Brain microvascular endothelial cell (primary cell): ENCODE measurements around the gene GAREM2.

Experiments
- DNase-seq: peaks from one replicate; pipeline ENCODE4 v3.0.0-alpha.2; 2020
- H3K27ac ChIP-seq: fragments of 250-450 bp; sonication (Bioruptor Pico); 2 replicates; pipeline ENCODE4 v1.5.1; 2020; ENCODE audit warnings: mild to moderate bottlenecking, moderate library complexity
- H3K27me3 ChIP-seq: fragments of 250-450 bp; sonication (Bioruptor Pico); replicated peaks from 2 replicates; pipeline ENCODE4 v1.5.1; 2020; ENCODE audit warnings: mild to moderate bottlenecking
- H3K36me3 ChIP-seq: fragments of 250-450 bp; sonication (Bioruptor Pico); replicated peaks from 2 replicates; pipeline ENCODE4 v1.5.1; 2020; ENCODE audit warnings: mild to moderate bottlenecking
- H3K4me3 ChIP-seq: 2 replicates; pipeline ENCODE4 v1.5.1; 2011; ENCODE audit warnings: low read depth, mild to moderate bottlenecking, control low read depth, low read length, moderate library complexity
- in situ Hi-C: cut with HindIII; loops from 2 replicates; pipeline ENCODE4 v1.10.0; 2017; ENCODE audit warnings: low sequenced_read_pairs, low pct_ligation_motif_present
- TF ChIP-seq, protein P1 (sequence below): IDR thresholded peaks from 2 replicates; pipeline ENCODE4 v1.5.1; 2011; ENCODE audit warnings: low read depth, mild to moderate bottlenecking, moderate library complexity, low read length, control low read depth, inconsistent platforms; ENCODE audit errors: missing control alignments

GAREM2 gene

DNA sequence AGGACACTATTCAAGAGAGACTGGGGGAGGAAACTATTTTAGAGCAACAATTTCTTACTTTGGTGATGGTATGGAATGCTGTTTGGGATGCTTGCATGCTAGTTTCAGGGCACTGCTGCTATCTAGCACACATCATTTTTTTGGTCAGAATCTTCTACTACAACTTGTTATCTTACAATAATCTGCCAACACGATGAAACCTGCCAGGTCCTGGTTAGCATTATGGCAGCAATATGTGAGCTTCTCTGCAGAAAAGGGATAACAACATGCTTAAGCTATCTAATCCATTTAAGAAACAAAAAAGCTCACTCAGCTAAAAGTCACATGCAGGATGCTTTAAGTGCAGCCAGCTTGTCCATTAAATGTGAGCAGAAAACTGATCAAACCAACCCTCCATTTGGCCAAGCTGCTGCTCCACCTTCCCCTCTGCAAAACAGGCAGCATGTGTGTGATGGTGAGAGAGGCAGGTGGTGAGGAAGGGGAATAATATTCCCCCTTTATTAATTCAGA lies 30.1 kb downstream of the GAREM2 start:
- DNase-seq: no peak
- H3K36me3 ChIP-seq: peaks cover 44% of the 10 kb centered on the region
- H3K4me3 ChIP-seq: no peak overlapping the region
- in situ Hi-C loops: no loop called here
- no peaks in the 10 kb centered on the region for H3K27me3 ChIP-seq
- H3K27ac ChIP-seq: no peak overlapping the region
- TF ChIP-seq, protein P1, sequence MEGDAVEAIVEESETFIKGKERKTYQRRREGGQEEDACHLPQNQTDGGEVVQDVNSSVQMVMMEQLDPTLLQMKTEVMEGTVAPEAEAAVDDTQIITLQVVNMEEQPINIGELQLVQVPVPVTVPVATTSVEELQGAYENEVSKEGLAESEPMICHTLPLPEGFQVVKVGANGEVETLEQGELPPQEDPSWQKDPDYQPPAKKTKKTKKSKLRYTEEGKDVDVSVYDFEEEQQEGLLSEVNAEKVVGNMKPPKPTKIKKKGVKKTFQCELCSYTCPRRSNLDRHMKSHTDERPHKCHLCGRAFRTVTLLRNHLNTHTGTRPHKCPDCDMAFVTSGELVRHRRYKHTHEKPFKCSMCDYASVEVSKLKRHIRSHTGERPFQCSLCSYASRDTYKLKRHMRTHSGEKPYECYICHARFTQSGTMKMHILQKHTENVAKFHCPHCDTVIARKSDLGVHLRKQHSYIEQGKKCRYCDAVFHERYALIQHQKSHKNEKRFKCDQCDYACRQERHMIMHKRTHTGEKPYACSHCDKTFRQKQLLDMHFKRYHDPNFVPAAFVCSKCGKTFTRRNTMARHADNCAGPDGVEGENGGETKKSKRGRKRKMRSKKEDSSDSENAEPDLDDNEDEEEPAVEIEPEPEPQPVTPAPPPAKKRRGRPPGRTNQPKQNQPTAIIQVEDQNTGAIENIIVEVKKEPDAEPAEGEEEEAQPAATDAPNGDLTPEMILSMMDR: no peak

DNA sequence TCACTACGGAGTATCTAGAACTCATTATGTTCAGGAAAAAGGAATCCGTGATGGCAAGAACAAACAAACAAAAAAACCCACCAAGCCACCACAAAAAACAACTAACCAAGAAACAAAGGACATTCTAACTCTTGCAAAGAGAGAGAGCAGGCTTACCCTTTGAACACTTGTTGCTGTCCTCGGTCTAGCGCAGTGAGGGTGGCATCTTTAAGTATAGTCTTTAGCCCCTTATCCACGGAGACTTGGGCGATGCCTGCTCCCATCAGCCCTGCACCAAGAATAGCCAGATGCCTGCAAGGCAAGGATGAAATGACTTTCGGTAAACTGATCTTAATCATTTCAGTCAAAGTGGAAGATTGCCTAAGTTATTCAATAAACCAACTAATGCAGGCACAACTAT lies 31.0 kb downstream of the GAREM2 start:
- H3K4me3 ChIP-seq: no peak overlapping the region
- no peaks in the 10 kb centered on the region for H3K27me3 ChIP-seq
- H3K27ac ChIP-seq: no peak overlapping the region
- TF ChIP-seq, protein P1: no peak
- peaks cover 44% of the 10 kb centered on the region for H3K36me3 ChIP-seq
- no peak for DNase-seq
- in situ Hi-C loops: no loop called here

DNA sequence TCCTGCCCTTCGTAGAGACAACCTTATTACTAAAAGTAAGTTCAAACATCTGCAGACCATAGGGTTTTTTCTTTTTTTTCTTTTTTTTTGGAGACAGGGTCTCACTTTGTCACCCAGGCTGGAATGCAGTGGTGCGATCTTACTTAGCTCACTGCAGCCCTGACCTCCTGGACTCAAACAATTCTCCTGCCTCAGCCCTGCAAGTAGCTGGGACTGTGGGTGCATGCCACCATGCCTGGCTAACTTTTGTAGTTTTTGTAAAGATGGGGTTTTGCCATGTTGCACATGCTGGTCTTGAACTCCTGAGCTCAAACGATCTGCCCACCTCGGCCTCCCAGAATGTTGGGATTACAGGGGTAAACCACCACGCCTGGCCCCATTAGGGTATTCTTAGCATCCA lies 39.1 kb downstream of the GAREM2 start:
- Histone ChIP-seq H3K36me3 (peaks cover 69% of the 10 kb centered on the region), H3K27ac (no peak overlapping the region), H3K4me3 (no peak overlapping the region), H3K27me3 (no peaks in the 10 kb centered on the region)
- in situ Hi-C loops: no loop called here
- TF ChIP-seq, protein P1: no peak
- no peak for DNase-seq

DNA sequence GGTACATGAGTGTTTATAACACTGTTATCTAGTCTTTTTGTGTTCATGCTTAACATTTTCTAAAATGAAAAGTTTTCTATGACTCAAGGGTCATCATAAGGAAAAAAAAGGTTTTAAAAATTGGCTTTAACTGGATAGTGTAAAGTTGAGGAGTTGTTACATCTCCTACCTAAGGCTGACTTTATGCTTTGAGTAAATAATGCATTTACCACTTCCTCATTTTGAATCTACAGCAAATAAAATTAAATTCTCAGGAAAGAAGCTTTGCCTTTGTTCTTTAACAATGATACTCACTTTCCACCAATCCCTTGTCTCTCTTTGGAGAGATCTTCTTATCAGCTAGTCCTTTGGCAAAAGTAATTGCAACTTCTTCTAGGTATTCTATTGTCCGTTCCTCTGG lies 41.9 kb downstream of the GAREM2 start:
- no peak for DNase-seq
- Histone ChIP-seq H3K4me3 (no peak overlapping the region), H3K36me3 (peaks cover 67% of the 10 kb centered on the region), H3K27ac (no peak overlapping the region), H3K27me3 (no peaks in the 10 kb centered on the region)
- in situ Hi-C loops: no loop called here
- TF ChIP-seq, protein P1: no peak

DNA sequence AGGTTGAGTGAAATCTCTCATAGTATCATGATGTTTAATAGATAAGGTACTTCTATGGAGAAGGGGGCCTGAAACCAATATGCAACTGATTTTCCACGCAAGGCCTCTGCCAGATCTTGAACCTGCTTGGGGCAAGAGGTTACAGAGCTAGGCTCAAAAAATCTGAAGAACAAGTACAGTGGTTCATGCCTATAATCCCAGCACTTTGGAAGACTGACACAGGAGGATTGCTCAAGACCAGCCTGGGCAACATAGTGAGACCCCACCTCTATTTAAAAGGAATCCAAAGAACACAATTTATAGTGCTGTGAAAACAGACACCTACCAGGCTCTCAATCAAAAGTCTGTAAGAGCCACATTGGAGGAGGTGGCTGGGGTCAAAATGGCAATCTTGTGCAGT lies 42.9 kb downstream of the GAREM2 start:
- H3K36me3 ChIP-seq: peaks cover 60% of the 10 kb centered on the region
- in situ Hi-C loops: no loop called here
- DNase-seq: no peak

DNA sequence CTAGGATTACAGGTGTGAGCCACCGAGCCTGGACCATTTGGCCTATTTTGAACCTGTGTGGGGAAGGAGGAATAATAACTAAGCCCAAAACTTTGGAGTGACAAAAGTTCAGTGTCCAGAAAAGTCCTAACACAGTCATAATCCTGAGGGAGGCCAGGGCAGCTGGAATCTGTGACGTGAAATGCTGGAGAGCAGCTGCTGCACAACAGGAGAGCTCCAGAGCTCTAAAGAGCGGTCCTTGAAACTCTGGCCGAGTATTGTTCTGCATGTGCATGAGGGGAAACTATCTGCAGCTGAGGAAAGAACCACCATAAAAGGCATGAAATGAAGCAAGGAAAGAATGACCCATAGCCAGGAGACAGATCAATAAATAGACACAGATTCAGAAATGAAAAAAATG lies 43.7 kb downstream of the GAREM2 start:
- H3K27me3 ChIP-seq: no peaks in the 10 kb centered on the region
- peaks cover 54% of the 10 kb centered on the region for H3K36me3 ChIP-seq
- no peak overlapping the region for H3K4me3 ChIP-seq
- TF ChIP-seq, protein P1: no peak
- in situ Hi-C loops: no loop called here
- H3K27ac ChIP-seq: no peak overlapping the region
- DNase-seq: no peak

More for the DNA sequence above, 42.9 kb downstream of the GAREM2 start:
- H3K27ac ChIP-seq: no peak overlapping the region
- TF ChIP-seq, protein P1: no peak
- no peak overlapping the region for H3K4me3 ChIP-seq
- no peaks in the 10 kb centered on the region for H3K27me3 ChIP-seq
